Left kidney (tissue), 2 donors: ENCODE results near the gene GALNT16. TPM values are rescaled to one million over a fixed set of nuclear protein-coding genes. Genes with fewer than 3 reads are reported as not detected.
A peak's percentile ranks its signal among the peaks of the same experiment; 100 is the strongest.
"Not testable (repeated sequence)": the region's sequence is repeated elsewhere in the genome, so short reads cannot be mapped to it uniquely, and the experiment has no call there.

Source experiments
- DNase-seq: peaks from one replicate; pipeline ENCODE4 v3.0.0-alpha.2; 2013
- polyA plus RNA-seq: library from polyadenylated mRNA; unstranded; fragments of 120-200 nt; gene quantifications from one replicate; pipeline ENCODE4 v1.2.1, GENCODE V29; 2013; ENCODE audit not compliant: insufficient read length

Gene GALNT16
- polyA plus RNA-seq, 1 donor, result 2.7 TPM

DNA sequence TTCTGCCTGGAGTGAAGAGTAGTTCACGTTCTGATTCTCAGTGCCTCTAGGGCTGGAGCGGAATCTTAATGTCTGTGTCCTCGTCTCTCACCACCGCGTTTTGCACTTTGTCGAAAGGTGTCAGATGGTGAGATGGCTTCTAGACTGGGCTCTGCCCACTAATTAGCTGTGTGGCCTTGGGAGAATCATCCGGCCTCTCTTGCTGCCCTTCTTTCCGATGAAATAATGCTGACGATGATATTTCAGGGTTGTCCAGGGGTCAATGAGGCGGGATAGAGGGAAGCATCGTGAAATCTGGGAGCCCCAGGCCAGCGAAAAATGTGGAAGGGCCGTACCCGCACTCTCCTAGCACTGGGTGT, 811 bp upstream of the GALNT16 start:
- no peak for DNase-seq

DNA sequence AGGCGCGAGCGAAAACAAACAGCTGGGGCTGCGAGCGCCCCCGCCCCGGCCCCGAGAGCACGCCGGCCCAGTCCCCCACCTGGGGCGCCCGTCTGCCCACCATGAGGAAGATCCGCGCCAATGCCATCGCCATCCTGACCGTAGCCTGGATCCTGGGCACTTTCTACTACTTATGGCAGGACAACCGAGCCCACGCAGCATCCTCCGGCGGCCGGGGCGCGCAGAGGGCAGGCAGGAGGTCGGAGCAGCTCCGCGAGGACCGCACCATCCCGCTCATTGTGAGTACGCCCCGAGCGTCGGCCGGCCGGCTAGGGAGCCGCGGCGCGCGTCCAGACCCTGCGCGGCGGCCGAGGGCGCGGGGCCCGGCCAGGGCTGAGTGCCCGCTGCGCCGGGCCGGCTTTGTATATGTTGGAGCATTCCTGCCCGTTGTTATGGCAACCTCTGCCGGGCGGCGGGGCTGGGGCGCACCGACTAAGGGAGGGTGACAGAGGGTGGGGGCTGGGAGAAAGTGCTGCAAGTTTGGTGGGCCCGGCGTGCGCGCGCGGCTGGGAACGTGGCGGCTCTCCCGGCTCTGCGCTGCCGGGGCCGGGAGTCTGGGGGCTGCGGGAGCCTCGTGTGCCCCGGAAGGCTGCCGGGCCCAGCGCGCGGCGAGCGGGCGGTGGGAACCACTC, 367 bp downstream of the GALNT16 start:
- DNase-seq, result peak; percentile 19

DNA sequence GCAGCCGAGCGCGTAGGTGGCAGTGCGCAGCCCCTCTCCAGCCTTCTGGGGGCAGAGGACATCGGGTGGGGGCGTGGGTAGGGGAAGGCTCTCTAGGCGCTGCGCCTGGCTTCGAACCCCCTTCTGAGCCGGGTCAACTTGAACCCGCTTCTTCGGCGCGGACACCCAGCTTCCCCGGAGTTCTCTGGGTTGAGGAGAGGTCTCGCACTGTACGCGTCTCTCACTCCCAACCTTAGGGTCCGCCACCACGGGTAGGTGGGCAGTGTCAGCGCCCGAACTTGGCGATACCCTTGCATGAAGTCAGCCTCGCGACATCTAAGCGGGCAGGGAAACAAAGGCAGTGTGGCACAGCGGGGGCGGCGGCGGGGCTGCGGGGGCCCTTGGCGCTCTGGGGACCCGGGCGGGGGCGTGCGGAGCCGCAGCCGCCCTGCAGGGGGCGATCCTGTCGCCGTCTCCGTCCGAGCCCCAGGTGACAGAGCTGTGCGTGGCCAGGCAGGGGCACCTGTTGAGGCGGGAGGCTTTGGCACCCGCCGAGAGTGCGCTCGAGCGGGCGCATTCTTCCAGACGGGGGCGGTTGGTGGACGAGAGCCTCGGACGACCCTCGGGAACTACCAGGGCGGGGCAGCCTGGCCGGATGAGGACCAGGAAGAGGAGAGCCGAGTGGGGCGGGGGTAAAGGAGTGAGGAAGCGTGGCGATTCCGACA, 1.1 kb downstream of the GALNT16 start:
- peak; percentile 19 for DNase-seq

DNA sequence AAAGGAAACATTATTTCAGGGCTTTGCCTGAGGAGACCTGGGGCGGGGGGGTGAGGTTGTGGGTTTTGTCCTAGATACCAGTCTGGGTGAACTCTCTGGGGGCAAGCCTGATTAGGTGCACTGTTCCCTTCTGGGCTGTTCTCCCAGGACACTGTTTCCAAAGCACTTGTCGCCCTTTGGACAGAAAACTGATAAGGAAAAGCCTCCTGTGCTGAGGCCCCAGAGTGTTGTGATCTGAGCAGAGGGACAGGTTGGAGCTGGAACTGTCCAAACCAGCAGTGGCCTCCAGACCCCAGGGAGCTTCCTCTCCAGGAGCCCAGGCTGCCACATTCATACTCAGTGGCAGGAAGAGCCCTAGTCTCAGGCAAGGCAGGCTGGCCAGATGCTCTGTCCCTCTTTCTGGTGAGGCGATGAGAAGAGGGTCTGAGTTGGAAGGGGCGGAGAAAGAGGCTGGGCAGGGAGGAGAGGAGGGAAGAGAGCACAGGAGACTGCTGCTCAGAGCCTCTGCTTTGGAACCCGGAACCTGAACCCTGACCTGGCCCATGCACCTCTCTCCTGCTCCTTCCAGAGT, 1.9 kb downstream of the GALNT16 start:
- DNase-seq, result no peak

DNA sequence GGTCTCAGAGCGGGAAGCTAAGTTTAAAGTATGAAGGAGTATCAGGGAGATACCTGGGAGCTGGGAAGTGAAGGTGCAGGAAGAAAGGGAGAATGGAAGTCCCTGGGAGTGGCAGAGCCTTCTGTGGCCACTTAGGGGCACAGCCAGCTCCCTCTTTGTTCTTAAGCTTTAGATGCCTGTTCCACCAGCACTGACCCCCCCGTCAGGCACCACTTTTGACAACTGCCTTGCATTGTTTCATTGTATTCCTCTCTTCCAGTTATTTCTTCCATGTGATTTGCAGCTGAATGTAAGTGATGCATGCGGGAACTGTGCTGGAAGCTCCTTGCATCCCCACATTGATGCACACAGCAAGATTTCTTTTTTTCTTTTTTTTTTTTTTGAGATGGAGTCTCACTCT, 2.6 kb downstream of the GALNT16 start:
- DNase-seq, result no peak

DNA sequence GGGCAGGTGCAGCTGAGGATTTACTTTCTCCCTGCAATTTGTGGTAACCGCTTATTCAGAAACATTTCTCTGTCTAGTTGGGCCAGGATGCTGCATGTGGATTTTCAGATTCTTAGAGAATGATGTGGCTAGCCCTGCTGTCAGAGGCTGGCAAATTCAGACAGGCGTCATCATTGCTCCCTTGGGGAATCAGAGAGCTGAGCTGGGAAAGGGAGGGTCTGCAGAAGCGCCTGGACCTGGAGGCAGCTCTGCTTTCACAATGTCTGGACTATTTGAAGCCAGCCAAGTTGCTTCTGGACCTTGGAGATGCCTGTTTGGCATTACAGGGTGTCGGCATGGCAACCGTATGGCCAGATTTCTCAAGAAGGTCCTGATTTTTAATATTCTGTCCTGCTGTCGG, 3.4 kb downstream of the GALNT16 start:
- DNase-seq, result no peak

DNA sequence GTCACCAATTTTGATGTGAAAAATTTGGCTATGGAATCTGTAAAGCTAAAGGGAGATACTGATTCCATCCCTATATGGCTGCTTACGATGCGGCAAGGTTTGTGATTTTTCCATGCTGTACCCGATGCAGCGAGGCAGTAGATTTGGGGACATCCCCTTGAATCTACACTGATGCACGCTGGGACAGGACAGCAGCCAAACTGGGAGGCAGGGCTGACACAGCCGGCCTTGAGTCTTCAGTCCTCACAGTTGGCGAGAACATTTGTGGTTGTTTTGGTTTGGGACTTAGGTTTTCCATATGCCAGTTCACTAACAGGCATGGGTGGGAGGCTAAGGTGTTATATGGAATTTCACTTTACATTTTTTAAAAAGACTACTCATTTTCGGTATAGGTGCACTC, 3.8 kb downstream of the GALNT16 start:
- DNase-seq, result no peak

DNA sequence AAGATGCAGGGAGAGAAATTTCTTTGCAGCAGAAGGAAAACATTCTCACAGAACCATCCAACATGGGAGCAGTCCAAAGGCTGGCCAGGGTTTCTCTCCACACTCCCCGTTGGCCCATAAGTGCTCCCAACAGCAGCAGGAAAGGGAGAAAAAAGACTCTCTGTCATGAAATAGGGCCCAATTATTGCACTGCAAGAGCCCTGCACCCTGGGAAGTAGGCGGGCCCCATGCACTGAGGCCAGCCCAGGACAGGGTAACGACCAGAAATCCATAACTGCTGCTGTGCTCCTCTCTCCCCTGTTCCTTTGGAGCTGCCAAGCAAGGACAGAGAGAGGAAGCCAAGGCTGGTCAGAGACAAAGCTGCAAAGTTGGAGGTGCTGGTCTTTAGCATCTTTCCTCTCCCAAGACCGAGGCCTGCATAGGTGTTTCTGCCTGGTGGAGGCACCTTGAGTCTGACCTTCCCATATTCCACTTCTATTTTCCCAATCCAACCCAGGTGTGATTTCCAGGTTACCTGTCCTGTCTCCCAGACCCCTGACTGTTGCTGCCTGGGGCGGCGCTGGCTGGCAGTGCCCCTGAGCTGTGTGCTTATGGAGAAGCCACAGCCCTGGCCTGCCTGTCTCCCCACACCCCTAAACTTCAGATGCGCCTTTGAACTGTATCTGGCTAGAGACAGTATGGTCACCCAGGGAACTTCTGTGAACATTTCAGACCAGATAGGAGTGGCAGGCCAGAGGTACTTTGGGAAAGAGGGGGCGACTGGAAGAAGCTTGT, 6.8 kb downstream of the GALNT16 start:
- DNase-seq, result no peak

DNA sequence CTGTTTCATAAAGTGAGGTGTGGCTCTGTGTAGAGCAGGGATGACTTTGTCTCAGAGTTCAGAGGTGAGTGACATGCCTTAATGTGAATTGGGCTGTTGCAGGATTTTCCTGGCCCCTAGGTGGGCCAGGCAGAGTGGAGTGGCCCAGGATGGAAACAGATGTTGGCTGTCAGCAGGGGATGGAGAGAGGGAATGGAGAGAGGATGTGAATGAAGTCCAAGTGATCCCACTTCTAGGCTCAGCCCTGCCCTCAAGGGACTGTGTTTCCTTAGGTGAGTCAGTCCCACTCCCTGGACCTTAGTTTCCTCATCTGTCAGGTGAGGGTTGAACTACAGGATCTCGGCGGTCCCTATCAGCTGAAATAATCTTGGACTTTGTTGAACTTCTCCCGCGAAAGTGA, 7.5 kb downstream of the GALNT16 start:
- no peak for DNase-seq

DNA sequence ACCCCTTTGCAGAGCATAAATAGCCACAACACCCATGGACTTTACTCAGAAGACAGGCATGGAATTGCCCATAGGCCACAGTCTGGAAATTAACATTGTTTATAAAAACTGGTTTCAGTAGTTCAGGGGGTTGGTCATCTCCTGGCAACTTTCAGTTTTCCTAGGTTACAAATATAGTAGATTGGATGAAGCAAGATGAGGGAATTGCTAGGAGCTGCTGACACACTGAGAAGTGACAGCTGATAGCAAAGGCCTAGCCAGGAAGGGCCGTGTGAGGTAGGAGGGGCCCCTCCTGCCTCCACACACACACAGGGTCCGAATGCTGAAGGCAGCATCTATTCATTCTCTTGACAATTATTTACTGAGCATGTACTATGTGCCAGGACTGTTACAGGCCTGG, 8.3 kb downstream of the GALNT16 start:
- DNase-seq, result no peak

DNA sequence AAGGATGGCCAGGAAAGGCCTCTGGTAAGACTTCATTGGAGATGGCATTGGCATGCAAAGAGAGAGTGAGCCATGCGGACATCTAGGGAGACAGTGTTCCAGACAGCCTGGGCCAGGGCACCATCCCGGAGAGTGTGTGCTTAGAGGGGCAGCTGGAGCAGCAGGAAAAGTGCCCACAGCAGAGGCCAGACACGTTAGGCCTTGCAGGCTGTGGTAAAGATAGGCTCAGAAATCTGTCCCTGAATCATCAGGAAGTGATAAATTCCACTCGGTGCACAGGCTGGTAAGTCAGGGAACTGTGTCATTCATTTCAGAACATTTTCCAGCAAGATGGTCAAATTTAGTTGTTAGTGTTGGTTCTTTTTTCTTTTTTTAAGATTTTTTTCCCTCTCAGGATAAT, 8.8 kb downstream of the GALNT16 start:
- DNase-seq, result no peak

DNA sequence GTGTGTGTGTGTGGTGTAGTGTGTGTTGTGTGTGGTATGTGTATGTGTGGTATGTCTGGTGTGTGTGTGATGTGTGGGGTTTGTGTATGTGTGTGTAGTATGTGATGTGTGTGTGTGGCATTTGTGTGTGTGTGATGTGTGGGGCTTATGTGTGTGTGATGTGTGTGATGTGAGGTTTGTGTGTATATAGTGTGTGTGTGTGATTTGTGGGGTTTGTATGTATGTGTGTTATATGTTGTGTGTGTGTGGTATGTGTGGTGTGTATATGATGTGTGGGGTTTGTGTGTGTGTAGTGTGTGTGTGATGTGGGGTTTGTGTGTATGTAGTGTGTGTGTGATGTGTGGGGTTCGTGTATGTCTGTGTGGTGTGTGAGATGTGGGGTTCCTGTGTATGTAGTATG, 9.4 kb downstream of the GALNT16 start:
- no peak for DNase-seq

DNA sequence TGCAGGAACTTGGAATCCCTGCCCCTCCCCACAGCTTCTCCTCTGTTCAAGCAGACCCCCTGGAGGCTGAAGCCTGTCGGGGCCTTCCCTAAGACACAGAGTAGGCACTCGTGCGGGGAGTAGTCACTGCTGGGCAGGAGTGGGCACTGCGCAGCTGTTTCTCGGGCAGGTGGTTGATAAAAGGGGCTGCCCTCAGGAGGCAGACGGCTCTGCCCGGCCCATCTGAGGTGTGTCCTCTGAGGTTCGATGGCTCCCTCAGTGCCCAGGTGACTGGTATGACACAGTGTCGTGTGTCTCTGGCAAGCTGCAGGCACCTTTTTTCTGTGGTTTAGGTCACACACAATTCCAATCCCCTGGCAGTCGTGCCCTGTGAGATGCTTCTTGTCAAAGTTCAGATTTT, 10.1 kb downstream of the GALNT16 start:
- no peak for DNase-seq

DNA sequence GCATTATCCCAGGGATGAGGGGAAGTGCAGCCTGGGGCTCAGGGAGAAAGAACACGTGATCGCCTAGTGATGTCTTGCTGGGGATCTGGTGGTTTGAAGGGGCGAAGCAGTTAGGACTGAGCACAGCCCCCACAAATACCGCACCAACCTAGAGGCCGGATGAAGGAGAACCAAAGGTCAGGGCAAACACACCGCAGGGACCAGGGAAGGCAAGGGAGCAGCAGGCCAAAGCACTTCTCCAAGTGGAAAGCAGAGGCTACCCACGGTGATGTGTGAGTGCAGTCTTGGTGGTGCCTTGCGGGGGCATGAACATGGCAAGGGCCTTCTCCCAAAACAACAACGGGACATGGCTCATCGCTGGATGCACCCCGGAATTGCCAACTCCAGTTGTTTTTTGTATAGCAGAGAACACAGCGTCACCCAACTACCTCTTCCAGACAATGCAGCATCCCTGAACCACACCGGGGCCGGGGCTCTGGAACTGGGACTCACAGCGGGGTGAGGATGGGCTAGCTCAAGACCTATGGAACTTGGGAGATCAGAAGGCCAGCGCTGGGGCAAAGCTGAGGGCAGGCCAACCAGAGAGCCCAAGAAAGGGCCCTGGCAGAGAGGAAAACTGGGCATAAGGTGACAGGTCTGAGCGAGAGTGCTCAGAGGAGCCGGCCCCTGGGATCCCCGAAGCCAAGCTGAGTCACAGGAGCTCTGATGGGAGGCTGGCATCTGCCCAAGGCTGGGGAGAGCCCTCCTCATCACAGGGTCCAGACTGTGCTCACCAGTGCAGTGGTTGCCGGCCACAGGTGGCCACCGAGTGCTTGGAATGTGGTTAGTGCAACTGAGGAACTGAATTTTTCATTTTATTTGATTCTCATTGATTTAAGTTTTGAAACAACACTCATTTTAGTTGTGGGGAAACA, 11.1 kb downstream of the GALNT16 start:
- DNase-seq, result no peak

DNA sequence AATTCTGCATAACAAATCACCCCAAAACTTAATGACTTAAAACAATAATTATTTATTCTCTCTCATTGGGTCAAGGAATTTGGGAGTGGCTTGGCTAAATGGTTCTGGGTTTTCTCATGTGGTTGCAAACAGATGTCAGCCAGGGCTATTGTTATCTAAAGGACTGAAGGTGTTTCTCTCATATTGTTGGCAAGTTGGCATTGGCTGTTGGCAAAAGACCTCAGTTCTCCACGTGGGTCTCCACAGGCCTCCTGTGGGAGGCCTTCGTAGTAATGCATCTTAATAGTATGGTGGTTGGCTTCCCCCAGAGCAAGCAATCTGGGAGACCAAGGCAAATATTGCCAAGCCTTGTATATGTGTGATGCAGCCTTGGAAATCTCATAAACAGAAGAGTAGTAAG, 14.4 kb downstream of the GALNT16 start:
- DNase-seq, result no peak

DNA sequence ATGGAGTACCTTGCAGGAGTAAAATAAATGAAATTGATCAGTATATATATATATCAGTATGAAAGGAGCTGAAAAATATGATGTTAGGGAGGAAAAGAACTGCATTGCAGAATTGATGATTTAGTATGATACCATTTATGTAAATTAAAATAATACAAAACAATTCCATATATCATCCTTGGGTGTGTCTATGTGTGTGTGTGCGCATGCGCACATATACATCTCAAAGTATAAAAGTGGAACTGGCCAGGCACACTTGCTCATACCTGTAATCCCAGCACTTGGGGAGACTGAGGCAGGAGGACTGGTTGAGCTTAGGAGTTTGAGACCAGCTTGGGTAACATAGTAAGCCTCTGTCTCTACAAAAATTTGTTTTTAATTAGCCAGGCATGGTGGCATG, 15.4 kb downstream of the GALNT16 start:
- DNase-seq, result no peak

DNA sequence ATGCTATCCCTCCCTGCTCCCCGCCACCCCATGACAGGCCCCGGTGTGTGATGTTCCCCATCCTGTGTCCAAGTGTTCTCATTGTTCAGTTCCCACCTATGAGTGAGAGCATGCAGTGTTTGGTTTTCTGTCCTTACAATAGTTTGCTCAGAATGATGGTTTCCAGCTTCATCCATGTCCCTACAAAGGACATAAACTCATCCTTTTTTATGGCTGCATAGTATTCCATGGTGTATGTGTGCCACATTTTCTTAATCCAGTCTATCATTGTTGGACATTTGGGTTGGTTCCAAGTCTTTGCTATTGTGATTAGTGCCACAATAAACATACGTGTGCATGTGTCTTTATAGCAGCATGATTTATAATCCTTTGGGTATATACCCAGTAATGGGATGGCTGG, 17.4 kb downstream of the GALNT16 start:
- DNase-seq, result not testable (repeated sequence)

DNA sequence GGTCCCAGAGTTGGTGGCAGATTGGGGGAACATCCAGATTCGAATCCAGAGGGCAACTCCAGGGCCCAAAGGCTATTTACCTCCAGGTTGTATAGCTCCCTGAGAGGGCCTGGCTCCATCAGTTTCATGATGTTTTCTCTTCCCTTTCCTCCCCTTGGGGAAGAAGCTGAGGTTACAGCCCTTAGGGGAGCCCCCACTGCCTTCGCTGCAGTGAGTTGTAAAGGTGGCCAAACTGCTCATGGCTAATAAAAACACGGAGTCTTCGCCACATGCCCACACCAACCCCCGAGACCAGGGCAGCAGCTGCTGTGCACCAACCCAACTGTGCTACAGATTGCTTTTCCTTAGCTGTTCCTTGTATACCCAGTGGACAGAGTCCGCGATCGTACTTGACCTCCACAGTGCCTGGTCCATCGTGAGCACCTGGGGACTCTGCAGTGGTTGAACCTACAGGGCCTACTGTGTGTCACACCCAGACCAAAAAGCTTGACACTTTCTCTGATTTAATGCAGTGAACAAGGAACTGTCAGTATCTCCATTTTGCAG, 20.9 kb downstream of the GALNT16 start:
- DNase-seq, result no peak

DNA sequence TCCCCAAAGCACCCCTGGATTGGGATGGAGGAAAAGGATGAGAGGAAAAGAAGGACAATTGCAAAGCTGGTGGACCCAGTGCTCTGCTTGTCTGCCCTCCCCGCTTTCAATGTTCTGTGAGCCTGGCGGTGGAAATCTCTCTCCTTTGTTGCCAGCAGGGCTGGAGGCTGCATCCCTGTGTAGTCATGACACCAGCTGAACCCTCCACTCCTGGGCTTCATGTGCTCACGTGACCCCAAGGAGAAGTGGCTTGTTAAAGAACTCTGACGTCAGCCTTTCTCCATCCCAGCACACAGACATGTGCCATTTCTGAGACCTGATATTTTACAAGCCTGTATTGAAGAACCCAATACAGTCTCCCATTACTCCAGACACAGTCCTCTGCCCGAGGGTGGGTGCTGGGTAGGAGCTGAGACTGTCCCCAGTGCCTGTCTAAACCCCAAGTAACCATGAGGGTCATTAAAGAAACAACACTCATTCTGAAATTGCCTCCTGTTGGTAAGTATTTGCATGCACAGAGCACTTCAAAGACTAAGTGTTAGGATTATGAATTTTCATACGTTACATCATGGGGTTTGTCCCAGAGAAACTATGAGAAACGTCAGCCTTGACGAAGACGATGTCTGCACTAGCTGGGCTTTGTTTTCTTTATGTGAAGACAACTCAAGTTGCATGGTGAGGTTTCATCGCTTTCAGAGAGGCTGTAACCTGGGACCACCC, 21.7 kb downstream of the GALNT16 start:
- no peak for DNase-seq

DNA sequence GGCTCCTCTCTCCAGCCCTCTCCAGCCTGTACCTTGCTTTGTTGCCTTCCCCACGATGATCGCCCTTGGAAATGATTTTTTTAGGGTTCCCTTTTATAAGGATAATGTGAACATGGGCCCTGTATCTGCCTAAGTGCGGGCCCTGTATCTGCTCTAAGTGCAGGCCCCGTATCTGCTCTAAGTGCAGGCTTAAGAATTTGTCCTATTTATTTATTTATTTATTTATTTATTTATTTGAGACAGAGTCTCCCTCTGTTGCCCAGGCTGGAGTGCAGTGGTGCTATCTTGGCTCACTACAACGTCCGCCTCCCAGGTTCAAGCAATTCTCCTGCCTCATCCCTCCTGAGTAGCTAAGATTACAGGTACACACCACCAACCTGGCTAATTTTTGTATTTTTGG, 22.5 kb downstream of the GALNT16 start:
- no peak for DNase-seq

DNA sequence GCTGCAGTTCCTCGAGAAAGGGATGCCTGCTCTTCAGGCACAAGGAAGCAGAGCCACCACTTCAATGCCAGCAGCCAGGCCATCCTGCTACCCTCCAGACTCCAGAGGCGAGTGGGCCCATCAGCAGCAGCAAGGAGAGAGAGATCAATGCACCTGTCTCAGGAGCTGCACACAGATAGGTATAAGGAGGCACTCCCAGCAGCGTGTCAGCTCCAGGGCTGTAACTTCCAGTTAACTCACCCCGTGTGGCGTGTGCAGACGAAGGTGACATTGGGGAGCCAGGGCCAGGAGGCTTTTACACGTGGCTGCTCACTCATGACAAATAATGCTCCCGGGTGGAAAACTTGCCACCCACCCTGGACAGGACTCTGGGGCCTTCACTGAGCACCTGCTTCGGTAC, 24.2 kb downstream of the GALNT16 start:
- DNase-seq, result no peak
